Breast epithelium (tissue), 3 donors: Measurements from ENCODE around the gene CCDC87.
"Not testable (repeated sequence)": the region's sequence is repeated elsewhere in the genome, so short reads cannot be mapped to it uniquely, and the experiment has no call there.

Experiments used
- CTCF ChIP-seq, 3 donors: fragments of 450-650 bp; IDR thresholded peaks; one replicate each; pipeline ENCODE4 v1.5.1; 2016 to 2017; ENCODE audit warnings: antibody characterized with exemption in 3 of 3, mild to moderate bottlenecking in 3 of 3, moderate library complexity in 3 of 3
- POLR2A ChIP-seq: fragments of 450-650 bp; IDR thresholded peaks from one replicate; pipeline ENCODE4 v1.6.1; 2016; ENCODE audit warnings: antibody characterized with exemption, mild to moderate bottlenecking, moderate library complexity

GRCh38 chr11:66639814-66640340, 47.0 kb upstream of the CCDC87 start:
- TF ChIP-seq CTCF (IDR thresholded peaks at IDR 0.05); POLR2A: not testable (repeated sequence)
